Upper lobe of right lung (tissue), 1 donor: ENCODE data around the gene GPD1L. TPM values are rescaled to one million over a fixed set of nuclear protein-coding genes. Genes with fewer than 3 reads are reported as not detected.

Experiments
- ATAC-seq: fragments of 200-7000 bp; cut with Tn5 transposase; one replicate; pipeline ENCODE4 v1.9.1; 2020; ENCODE audit warnings: mild to moderate bottlenecking, moderate library complexity
- DNase-seq: peaks from one replicate; pipeline ENCODE4 v3.0.0-alpha.2; 2020
- H3K27ac ChIP-seq: fragments of 200-600 bp; one replicate; pipeline ENCODE4 v1.8.0; 2022
- H3K27me3 ChIP-seq: fragments of 200-600 bp; one replicate; pipeline ENCODE4 v1.8.0; 2022; ENCODE audit warnings: mild to moderate bottlenecking
- H3K36me3 ChIP-seq: fragments of 200-600 bp; one replicate; pipeline ENCODE4 v1.8.0; 2022
- H3K4me1 ChIP-seq: fragments of 200-600 bp; one replicate; pipeline ENCODE4 v1.8.0; 2022
- H3K4me3 ChIP-seq: fragments of 200-600 bp; one replicate; pipeline ENCODE4 v1.8.0; 2022; ENCODE audit warnings: mild to moderate bottlenecking
- H3K9me3 ChIP-seq: fragments of 200-600 bp; one replicate; pipeline ENCODE4 v1.8.0; 2022
- CTCF ChIP-seq: fragments of 200-600 bp; IDR thresholded peaks from one replicate; pipeline ENCODE4 v1.8.0; 2022; ENCODE audit warnings: antibody characterized with exemption
- intact Hi-C: fragments of 100-400 bp; cut with DNase I; formaldehyde crosslinking; loops from one replicate; pipeline ENCODE4 v1.11.0; 2022
- total RNA-seq: library from RNA; stranded (reverse); fragmentation: NEBNext Ultra II Directional; extraction: Animal tissue kit (Norgen Biotek cat#: 25700); gene quantifications from one replicate; pipeline ENCODE4 v1.2.1, GENCODE V29; 2021
- donor health status: DM: no; HTN: yes; CAD: no; lungs with severe emphysema.

Gene GPD1L
- total RNA-seq, 1 donor from 2014 or later = 84.1 TPM

- DNase-seq (no peak), ATAC-seq (peak; percentile 45)
- no peak for TF ChIP-seq CTCF
- intact Hi-C loops = no loop called here
- Histone ChIP-seq H3K27me3 (no peaks in the 10 kb centered on the region), H3K27ac (no peak overlapping the region), H3K9me3 (no peaks in the 10 kb centered on the region), H3K36me3 (peaks cover 25% of the 10 kb centered on the region), H3K4me1 (peaks cover 5% of the 10 kb centered on the region), H3K4me3 (no peak overlapping the region)
Observed at GRCh38 chr3:32129832-32130231, 23.4 kb downstream of the GPD1L start.

GRCh38 chr3:32132121-32132520 lies 25.7 kb downstream of the GPD1L start:
- H3K9me3 ChIP-seq = no peaks in the 10 kb centered on the region
- intact Hi-C loops = no loop called here
- ATAC-seq (no peak), DNase-seq (no peak)
- peaks cover 5% of the 10 kb centered on the region for H3K4me1 ChIP-seq
- no peaks in the 10 kb centered on the region for H3K27me3 ChIP-seq
- H3K4me3 ChIP-seq = no peak overlapping the region
- H3K36me3 ChIP-seq = peaks cover 25% of the 10 kb centered on the region
- TF ChIP-seq CTCF = no peak
- H3K27ac ChIP-seq = no peak overlapping the region

GRCh38 chr3:32132706-32133105 lies 26.3 kb downstream of the GPD1L start:
- DNase-seq (no peak), ATAC-seq (no peak)
- H3K9me3 ChIP-seq = no peaks in the 10 kb centered on the region
- H3K4me3 ChIP-seq = no peak overlapping the region
- H3K36me3 ChIP-seq = peaks cover 25% of the 10 kb centered on the region
- intact Hi-C loops = no loop called here
- H3K27me3 ChIP-seq = no peaks in the 10 kb centered on the region
- no peak for TF ChIP-seq CTCF
- H3K27ac ChIP-seq = no peak overlapping the region
- peaks cover 5% of the 10 kb centered on the region for H3K4me1 ChIP-seq

- Histone ChIP-seq H3K27me3 (no peaks in the 10 kb centered on the region), H3K36me3 (peaks cover under 1% of the 10 kb centered on the region), H3K4me1 (peaks cover 10% of the 10 kb centered on the region), H3K9me3 (no peaks in the 10 kb centered on the region), H3K27ac (no peak overlapping the region), H3K4me3 (no peak overlapping the region)
- intact Hi-C loops = no loop called here
- ATAC-seq (no peak), DNase-seq (no peak)
- TF ChIP-seq CTCF = no peak
Observed at GRCh38 chr3:32136703-32137102, 30.3 kb downstream of the GPD1L start.

GRCh38 chr3:32137870-32138269 lies 31.4 kb downstream of the GPD1L start:
- Histone ChIP-seq H3K4me3 (no peak overlapping the region), H3K27ac (no peak overlapping the region), H3K9me3 (no peaks in the 10 kb centered on the region), H3K27me3 (no peaks in the 10 kb centered on the region), H3K4me1 (peaks cover 5% of the 10 kb centered on the region), H3K36me3 (no peaks in the 10 kb centered on the region)
- no peak for TF ChIP-seq CTCF
- intact Hi-C loops = no loop called here
- ATAC-seq (no peak), DNase-seq (no peak)

- H3K9me3 ChIP-seq = no peaks in the 10 kb centered on the region
- no peak for TF ChIP-seq CTCF
- H3K27me3 ChIP-seq = no peaks in the 10 kb centered on the region
- no peak overlapping the region for H3K27ac ChIP-seq
- no peak overlapping the region for H3K4me3 ChIP-seq
- H3K4me1 ChIP-seq = peaks cover 5% of the 10 kb centered on the region
- DNase-seq = no peak
- intact Hi-C loops = no loop called here
- ATAC-seq = no peak
- H3K36me3 ChIP-seq = no peaks in the 10 kb centered on the region
Observed at GRCh38 chr3:32138545-32139104, 32.2 kb downstream of the GPD1L start.
